COLO668 (cell line): ENCODE data around the gene ANKZF1.
"Not testable (repeated sequence)": the region's sequence is repeated elsewhere in the genome, so short reads cannot be mapped to it uniquely, and the experiment has no call there.

Experiments
- DNase-seq: peaks from one replicate; lab custom pipeline; 2025; ENCODE audit not compliant: unreplicated experiment; lab: John Stamatoyannopoulos, UW

The ANKZF1 gene

DNA sequence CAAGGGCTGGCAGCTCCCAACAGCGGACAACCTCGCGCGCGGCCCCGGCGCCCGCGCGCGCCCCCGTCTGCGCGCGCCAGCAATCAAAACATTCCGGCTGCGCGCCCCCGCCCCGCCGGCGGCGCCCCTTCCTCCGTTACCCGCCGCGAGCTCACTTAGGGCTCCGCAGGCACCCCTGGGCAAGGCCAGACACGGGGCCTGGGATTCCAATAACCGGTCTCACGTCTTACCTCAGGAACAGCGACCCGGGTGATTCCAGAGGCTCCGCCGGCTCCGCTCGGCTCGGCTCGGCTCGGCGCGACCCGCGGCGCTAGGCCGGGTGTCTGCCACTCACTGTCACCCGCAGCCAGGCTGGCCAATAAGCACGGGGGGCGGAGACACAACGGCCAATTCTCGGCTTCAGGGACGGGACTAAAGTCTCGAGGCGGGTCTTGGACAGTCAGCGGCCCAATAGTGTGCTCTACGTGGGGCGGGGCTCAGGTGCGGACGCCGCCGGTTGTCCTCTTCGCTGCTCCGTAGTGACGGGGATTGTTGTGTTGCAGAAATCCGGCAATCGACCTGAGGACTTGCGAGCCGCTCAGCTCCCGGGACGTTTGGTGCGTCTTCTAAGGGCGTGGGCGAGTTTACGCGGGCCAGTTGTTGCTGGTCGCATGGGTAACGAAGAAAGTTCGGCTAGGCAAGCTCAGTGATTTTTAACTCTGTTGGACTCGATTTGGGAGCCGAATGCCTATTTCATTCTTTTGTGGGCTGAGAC is at the start of gene ANKZF1, which contains the start of gene ATG9A:
Gene ANKZF1 (plus strand): TSS at position 502 of the 754 bp plus-strand sequence. CDS start 452 bp downstream, outside the sequence.
Gene ATG9A (minus strand): TSS at position 332 of the 754 bp plus-strand sequence. CDS start 1,612 bp downstream, outside the sequence.
- DNase-seq: peak; percentile 98

GRCh38 chr2:219180961-219181360 is 48.6 kb upstream of the ANKZF1 start:
- no peak for DNase-seq

- DNase-seq: no peak
Observed at GRCh38 chr2:219181531-219181930, 48.1 kb upstream of the ANKZF1 start.

DNA sequence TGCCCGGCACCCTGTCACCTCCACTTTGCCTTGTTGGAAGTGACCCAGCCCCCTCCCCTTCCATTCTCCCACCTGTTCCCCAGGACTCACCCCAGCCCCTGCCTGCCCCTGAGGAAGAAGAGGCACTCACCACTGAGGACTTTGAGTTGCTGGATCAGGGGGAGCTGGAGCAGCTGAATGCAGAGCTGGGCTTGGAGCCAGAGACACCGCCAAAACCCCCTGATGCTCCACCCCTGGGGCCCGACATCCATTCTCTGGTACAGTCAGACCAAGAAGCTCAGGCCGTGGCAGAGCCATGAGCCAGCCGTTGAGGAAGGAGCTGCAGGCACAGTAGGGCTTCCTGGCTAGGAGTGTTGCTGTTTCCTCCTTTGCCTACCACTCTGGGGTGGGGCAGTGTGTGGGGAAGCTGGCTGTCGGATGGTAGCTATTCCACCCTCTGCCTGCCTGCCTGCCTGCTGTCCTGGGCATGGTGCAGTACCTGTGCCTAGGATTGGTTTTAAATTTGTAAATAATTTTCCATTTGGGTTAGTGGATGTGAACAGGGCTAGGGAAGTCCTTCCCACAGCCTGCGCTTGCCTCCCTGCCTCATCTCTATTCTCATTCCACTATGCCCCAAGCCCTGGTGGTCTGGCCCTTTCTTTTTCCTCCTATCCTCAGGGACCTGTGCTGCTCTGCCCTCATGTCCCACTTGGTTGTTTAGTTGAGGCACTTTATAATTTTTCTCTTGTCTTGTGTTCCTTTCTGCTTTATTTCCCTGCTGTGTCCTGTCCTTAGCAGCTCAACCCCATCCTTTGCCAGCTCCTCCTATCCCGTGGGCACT is 47.1 kb upstream of the ANKZF1 start:
- no peak for DNase-seq

GRCh38 chr2:219183151-219183772 is 46.3 kb upstream of the ANKZF1 start:
- DNase-seq: no peak

DNA sequence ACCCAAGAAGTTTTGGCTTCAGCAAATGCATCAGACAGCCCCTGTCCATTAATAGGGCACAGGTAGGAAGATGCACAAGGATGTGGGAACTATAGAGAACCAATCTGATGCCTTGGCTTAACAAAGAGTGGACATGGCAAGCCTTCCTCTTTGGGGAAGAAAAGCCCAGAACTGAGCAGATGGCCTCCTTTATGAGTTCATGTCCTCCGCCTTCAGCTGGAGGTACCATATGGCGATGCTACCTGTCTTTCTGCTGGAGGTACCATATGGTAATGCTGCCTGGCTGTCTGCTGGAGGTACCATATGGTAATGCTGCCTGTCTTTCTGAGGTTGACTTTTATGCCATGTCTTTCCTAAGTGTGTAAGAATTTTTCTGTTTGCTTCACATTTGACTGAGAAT is 45.5 kb upstream of the ANKZF1 start:
- DNase-seq: no peak

DNA sequence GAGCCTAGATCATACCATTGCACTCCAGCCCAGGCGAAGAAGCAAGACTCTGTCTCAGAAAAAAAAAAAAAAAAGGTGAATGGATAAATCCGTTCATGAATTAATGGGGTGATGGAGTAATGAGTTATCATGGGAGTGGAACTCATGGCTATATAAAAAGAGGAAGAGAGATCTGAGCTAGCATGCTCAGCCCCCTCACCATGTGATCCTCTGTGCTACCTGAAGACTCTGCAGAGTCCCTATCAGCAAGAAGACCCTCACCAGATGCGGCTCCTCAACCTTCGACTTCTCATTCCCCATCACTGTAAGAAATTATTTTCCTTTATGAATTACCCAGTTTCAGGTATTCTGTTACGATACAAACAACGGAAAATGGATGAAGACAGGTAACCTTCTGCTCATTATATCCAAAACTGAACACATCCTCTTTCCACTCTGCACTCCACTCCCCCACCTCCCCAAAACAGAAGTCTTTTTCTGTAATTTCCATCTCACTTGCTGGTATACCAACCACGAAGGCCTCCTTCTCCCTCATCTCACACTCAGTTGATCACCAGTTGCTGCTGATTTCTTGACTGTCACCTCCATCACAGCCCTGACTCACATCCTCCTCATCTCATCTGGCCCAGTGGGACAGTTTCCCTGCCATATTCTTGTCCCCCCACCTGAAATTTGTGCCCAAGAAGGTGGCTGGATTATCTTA is 42.7 kb upstream of the ANKZF1 start:
- DNase-seq: no peak

- DNase-seq: no peak
Observed at GRCh38 chr2:219197388-219197787, 32.2 kb upstream of the ANKZF1 start.

- DNase-seq: no peak
Observed at GRCh38 chr2:219198974-219199373, 30.6 kb upstream of the ANKZF1 start.

- DNase-seq: no peak
Observed at GRCh38 chr2:219199470-219200211, 30.0 kb upstream of the ANKZF1 start.

DNA sequence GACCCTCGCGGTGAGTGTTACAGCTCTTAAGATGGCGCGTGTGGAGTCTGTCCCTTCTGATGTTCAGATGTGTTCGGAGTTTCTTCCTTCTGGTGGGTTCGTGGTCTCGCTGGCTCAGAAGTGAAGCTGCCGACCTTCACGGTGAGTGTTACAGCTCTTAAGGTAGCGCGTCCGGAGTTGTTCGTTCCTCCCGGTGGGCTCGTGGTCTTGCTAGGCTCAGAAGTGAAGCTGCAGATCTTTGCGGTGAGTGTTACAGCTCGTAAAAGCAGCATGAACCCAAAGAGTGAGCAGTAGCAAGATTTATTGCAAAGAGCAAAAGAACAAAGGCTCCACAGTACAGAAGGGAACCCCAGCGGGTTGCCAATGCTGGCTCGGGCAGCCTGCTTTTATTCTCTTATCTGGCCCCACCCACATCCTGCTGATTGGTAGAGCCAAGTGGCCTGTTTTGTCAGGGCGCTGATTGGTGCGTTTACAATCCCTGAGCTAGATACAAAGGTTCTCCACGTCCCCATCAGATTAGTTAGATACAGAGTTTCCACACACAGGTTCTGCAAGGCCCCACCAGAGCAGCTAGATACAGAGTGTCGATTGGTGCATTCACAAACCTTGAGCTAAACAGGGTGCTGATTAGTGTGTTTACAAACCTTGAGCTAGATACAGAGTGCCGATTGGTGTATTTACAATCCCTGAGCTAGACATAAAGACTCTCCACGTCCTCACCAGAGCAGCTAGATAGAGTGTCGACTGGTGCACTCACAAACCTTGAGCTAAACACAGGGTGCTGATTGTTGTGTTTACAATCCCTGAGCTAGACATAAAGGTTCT is 28.9 kb upstream of the ANKZF1 start:
- not testable (repeated sequence) for DNase-seq

DNA sequence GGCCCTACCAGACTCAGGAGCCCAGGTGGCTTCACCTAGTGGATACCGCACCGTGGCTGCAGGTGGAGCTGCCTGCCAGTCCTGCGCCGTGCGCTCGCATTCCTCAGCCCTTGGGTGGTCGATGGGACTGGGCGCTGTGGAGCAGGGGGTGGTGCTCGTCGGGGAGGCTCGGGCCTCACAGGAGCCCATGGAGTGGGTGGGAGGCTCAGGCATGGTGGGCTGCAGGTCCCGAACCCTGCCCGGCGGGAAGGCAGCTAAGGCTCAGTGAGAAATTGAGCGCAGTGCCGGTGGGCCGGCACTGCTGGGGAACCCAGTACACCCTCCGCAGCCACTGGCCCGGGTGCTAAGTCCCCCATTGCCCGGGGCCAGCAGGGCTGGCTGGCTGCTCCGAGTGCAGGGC is 28.3 kb upstream of the ANKZF1 start:
- not testable (repeated sequence) for DNase-seq

- DNase-seq: no peak
Observed at GRCh38 chr2:219204425-219205164, 25.0 kb upstream of the ANKZF1 start.

DNA sequence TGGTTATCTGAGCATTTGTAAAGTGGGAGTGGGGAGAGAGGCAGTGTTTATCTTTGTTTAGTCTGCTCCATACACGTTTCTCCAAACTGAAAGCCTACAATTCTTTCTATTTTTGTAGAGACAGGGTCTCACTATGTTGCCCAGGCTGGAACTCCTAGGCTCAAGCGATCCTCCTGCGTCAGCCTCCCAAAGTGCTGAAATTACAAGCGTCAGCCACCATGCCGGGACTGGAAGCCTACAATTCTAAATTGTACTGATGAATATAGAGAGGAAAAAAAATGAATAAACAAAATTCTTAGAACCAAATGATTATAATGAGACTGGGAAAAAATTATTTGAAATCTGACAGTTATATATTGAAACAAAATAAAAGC is 24.5 kb upstream of the ANKZF1 start:
- DNase-seq: no peak

- DNase-seq: no peak
Observed at GRCh38 chr2:219205981-219206327, 23.7 kb upstream of the ANKZF1 start.

DNA sequence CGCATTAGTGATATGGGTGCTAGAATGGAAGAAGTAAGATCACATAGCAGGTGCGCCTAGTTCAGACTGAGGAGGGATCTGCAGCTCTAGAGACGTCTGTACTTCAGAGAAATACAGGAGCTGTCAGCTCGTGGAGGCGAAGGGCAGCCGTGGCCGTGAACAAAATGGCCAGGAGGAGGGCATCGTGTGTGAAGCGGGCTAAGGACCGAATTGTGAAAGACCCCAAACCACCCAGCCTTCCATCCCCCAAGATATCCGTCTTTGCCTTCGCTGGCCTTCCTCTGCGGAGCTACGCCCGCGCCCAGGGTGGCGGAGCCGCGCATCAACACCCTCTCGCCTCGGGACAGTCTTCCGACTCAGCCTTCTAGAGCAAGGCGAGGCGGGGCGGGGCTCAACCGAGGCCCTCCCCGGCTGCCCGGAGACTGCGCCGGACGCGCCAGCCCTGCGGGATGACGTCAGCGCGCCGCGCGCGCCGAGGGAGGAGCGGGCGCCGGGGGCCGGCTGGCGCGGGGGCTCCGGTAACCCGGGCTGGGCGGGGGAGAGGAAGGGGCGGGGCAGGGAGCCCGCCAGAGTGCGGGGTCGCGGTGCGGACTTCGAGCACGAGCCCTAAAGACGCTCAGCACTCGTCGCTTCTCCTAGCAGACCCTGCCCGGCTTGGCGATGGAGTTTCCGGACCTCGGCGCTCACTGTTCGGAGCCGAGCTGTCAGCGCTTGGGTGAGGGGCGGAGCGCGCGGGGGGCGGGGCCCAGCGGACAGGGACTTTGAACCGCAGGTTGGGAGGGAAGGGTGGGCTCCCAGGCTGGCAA is 23.1 kb upstream of the ANKZF1 start, which contains the start of gene ZFAND2B:
Gene ZFAND2B (plus strand): TSS at position 455 of the 806 bp plus-strand sequence. CDS start 206 bp downstream, at position 661.
- peak; percentile 96 for DNase-seq

- no peak for DNase-seq
Observed at GRCh38 chr2:219207134-219207883, 22.3 kb upstream of the ANKZF1 start.
